SK-N-SH treated with all-trans-retinoic acid at 6 μM for 48 hours (cell line): ENCODE data around the gene NGEF.

Source experiments
- OSR1 ChIP-seq: fragments of 250-450 bp; sonication (Bioruptor Pico); IDR thresholded peaks from 2 replicates; pipeline ENCODE4 v1.8.0; 2022; ENCODE audit warnings: moderate library complexity, mild to moderate bottlenecking, inconsistent platforms
- RARB ChIP-seq: fragments of 250-450 bp; sonication (Bioruptor Pico); IDR thresholded peaks from 2 replicates; pipeline ENCODE4 v1.8.0; 2021; ENCODE audit warnings: mild to moderate bottlenecking, moderate library complexity

DNA sequence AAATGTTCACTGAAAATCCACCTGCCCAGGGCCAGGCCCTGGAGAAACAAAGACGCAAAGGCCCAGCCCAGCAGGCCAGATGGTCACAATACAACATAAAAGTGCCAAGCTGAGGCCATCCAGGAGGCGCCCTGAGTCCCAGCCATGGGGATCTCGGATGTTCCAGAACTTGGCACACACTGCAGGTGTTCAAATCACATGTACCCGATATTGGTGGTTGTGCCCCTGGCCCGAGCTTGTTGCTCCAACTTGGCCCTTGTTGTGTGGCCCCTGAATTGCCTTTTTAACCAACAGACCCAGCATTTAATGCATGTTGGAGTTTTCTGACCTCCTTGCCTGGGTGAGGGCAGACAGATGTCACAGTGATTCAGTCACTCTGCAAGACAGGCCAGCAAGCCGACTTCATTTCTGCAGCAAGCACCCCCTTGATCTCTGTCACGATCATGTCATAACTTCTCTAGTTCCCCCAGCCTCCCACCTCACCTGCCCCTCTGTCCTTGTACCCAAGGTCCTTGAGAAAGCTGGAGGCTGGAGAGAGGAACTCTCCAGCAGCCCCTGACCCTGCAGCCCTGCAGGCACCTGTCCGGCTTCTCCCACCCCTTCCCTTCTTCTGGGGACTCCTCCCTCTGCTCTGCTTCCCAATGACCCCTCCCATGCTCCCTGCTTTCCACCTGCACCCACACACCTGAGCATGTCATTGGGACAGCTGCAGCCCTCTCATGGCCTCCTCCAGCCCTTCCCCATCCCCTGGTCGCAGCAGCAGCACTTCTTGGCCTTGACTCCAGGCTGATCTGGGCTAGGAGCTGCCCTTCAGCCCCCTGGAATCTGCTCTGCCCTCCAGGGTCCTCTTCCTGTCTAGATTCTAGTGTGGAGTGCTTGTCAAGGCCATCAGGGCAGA is 9.1 kb downstream of the NGEF start:
- TF ChIP-seq RARB (CRISPR knock-in tag) = no peak
- no peak for TF ChIP-seq OSR1
